ENCODE results near the gene HS3ST6. TPM values are rescaled to one million over a fixed set of nuclear protein-coding genes. Genes with fewer than 3 reads are reported as not detected.
A peak's percentile ranks its signal among the peaks of the same experiment; 100 is the strongest.

HS3ST6 gene
- total and polyA plus RNA-seq, 9 of the 15 experiments (the other 6 are each of a cell fraction or from before 2014, with no cell fraction given), result not detected

DNA sequence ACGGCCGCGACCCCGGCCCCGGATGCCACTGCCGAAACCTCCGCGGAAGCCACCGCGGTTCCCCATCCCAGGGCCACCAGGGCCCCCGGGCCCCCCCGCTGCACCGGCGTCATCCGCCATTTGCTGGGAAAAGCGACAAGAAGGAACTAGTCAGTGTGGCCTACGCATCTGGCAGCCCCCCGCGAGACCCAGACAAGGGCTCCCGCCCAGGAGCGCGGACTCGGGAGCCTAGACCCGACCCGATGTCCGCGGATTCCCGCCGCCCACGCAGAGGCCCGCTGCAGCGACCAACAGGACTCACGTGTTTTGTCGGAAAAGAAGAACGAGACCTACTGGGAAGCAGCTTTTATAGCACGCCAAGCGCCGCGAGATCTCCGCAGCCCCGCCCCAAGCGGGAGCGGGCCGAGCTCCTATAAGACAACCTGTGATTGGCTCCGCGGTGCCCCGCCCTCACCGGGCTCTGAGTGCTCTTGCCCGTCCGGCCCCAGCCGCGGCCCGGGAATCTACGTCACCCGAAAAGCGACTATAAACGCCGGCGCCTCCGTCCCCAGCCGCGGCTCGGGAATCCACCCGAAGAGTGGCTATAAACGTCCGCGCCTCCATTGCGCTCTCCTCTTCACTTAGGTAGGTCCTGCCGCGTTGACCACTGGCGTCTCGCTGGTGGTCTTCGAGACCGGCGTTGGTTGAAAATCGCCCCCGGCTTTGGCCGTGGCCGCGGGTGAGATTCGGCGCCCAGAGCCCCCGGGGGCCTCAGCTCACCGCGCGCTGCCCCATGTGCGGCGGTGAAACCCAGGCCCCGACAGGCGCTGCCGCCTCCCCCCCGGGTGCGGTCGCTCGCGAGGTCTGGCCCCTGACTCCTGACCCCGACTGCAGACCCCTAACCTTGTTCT is 46.5 kb upstream of the HS3ST6 start, which contains the start of gene RPS2 (continued):
- TF ChIP-seq ZNF407 (IDR thresholded peaks at IDR 0.05; ENCODE audit: low read depth), result no peak
- peak; percentile 10 for TF ChIP-seq ZBTB17 (CRISPR knock-in tag; IDR thresholded peaks at IDR 0.05)
- no peak for TF ChIP-seq MTA2 (IDR thresholded peaks at IDR 0.05; ENCODE audit: low read depth)
- TF ChIP-seq L3MBTL2 (IDR thresholded peaks at IDR 0.05), result peak; percentile 75
- TF ChIP-seq CREBBP (IDR thresholded peaks at IDR 0.05; ENCODE audit: low read depth, low read length), result no peak
- peak; percentile 96 for TF ChIP-seq AFF4 (CRISPR knock-in tag; IDR thresholded peaks at IDR 0.05)
- TF ChIP-seq ZNF347 (CRISPR knock-in tag; IDR thresholded peaks at IDR 0.05; ENCODE audit: low read depth), result no peak
- TF ChIP-seq TCF7L2 (IDR thresholded peaks at IDR 0.05; ENCODE audit: low read depth, low read length), result no peak
- no peak for TF ChIP-seq ZNF140 (CRISPR knock-in tag; IDR thresholded peaks at IDR 0.05)
